Fibroblast of villous mesenchyme (primary cell): Measurements from ENCODE around the gene NRXN3. TPM values are rescaled to one million over a fixed set of nuclear protein-coding genes. Genes with fewer than 3 reads are reported as not detected.

Experiments
- DNase-seq: peaks from one replicate; pipeline ENCODE4 v3.0.0-alpha.2; 2010; ENCODE audit warnings: low read depth
- H3K4me3 ChIP-seq: 2 replicates; pipeline ENCODE4 v1.5.1; 2011; ENCODE audit warnings: low read depth, mild to moderate bottlenecking, low read length
- total RNA-seq: library from RNA; depleted of rRNA; stranded (reverse); fragments of >200 nt; gene quantifications from 2 replicates; pipeline ENCODE4 v1.2.3, GENCODE V29; 2012
- TF ChIP-seq, protein P1 (sequence below): IDR thresholded peaks from 2 replicates; pipeline ENCODE4 v1.5.1; 2012; ENCODE audit warnings: low read depth, mild to moderate bottlenecking, low read length; ENCODE audit not compliant: insufficient read depth

NRXN3 gene
- total RNA-seq, 1 donor: 7.3 TPM

DNA sequence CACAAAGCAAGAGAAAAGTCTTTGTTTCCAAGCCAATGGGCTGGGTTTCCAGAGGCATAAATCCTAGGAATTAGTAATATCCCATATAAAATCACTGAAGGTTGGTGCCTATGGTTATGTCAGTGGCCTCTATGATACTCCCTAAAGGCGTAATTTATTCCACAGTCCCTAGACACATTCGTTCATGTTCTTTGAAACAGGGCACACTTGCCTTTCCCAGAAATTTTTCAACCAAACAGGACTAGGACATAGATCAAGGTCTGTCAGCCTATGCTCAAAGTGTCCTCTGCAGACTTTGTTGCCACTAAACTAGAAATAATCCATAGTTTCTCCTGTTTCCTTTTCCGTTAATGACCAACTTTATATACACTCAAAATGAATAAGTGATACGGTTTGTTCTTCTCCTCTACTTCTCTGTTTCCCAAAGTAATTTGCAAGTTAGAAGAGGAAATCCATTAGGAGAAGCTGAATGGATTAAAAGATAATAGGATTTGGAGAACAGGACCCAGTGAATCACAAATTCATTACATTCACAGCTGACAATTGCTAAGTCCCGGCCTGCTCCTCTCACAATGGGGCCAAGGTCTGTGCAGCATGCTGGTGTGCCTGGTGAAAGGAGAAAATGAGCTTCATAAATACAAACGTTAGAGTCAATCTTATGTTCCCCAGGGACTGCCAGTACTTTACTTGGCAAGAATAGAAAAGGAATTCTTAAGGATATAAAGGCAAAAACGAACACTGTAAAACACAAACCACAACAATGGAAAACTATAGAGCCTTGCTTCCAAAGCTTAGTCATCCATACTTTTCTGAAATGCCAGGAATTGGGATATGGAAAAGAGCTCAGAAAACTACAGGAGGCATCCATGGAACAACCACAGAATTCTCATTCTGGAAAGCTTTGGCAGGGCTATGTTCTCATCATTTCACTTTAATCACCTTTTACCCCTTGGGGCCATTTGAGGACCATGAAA lies 966.2 kb downstream of the NRXN3 start:
- no peak for DNase-seq
- no peak overlapping the region for H3K4me3 ChIP-seq
- TF ChIP-seq, protein P1, sequence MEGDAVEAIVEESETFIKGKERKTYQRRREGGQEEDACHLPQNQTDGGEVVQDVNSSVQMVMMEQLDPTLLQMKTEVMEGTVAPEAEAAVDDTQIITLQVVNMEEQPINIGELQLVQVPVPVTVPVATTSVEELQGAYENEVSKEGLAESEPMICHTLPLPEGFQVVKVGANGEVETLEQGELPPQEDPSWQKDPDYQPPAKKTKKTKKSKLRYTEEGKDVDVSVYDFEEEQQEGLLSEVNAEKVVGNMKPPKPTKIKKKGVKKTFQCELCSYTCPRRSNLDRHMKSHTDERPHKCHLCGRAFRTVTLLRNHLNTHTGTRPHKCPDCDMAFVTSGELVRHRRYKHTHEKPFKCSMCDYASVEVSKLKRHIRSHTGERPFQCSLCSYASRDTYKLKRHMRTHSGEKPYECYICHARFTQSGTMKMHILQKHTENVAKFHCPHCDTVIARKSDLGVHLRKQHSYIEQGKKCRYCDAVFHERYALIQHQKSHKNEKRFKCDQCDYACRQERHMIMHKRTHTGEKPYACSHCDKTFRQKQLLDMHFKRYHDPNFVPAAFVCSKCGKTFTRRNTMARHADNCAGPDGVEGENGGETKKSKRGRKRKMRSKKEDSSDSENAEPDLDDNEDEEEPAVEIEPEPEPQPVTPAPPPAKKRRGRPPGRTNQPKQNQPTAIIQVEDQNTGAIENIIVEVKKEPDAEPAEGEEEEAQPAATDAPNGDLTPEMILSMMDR: no peak

DNA sequence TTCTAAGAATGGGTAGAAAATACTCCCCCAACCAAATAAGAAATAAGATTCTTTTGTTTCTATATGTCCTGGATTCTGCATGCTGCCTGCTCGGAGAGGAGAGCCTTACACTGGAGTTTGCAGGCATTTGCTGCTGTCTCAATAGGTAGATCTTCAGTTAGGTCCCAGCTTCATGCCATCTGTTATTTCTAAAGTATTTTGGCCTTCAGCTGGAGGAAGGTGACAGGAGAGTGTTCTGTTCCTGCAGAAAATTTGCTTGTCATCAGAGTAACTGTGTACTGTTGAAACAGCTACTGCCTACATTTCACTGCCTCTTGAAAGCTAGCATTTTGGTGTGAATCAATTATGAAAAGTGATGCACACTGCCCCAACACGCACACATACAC lies 966.9 kb downstream of the NRXN3 start:
- DNase-seq: no peak
- no peak overlapping the region for H3K4me3 ChIP-seq
- TF ChIP-seq, protein P1: no peak

GRCh38 chr14:79137836-79138235 lies 967.7 kb downstream of the NRXN3 start:
- DNase-seq: no peak
- TF ChIP-seq, protein P1: no peak
- no peak overlapping the region for H3K4me3 ChIP-seq

DNA sequence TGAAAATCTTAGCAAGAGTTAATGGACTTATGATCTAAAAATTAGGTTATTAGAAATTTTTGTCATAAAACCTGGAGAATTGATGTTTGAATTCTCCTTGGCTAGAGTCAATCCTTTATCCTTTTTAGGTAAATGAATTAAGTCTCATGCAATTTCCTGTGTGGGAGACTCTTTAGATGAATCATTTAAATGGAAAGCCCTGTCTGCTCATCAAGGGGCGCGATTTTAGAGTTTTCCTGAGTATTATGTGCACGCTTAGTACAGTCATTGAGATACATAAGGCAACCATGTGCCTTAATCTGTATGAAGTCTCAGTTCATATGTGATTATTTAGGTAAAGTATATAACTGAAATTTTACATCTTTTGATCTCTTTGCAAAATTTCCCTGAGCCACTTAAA lies 974.7 kb downstream of the NRXN3 start:
- no peak overlapping the region for H3K4me3 ChIP-seq
- DNase-seq: no peak
- TF ChIP-seq, protein P1: no peak

DNA sequence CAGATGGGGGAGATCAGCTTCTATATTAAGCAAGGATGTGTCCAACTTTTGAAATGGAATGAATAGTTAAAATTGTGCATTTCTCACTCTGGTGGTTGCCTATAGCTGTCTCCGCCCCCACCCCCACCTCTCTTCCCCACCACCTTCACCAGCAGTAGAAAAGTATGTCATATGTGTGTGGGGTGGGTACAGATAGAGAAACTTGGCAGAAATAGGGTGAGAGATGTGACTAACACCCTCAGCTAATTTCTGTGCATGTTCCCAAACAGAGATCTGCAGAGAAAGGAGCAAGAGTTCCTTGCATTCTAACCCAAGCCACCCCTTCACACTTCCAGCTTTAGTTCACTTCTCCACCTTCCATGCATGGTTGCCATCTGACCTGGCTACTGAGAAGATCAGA lies 980.1 kb downstream of the NRXN3 start:
- TF ChIP-seq, protein P1: no peak
- H3K4me3 ChIP-seq: no peak overlapping the region
- no peak for DNase-seq

DNA sequence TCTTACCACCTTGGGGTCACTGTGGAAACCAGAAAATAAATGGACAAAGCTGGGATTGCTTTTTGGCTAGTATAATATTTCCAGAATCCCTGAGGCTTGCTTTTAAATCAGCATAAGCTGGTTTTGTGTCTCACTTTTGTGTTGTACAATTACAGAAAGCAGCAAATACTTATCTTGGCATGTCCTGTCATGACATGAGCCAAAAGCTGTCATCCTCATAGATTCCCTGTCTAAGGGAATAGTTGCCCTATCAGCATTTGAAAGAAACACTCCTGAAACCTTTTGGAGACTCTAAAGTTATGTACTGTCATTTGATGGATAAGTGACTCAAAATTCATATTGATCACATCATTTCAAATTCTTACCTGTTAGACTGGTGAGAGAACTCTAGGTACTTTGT lies 987.2 kb downstream of the NRXN3 start:
- no peak overlapping the region for H3K4me3 ChIP-seq
- TF ChIP-seq, protein P1: no peak
- no peak for DNase-seq
